Skeletal muscle tissue (tissue), 4 donors: Measurements from ENCODE around the gene SLC47A2. TPM values are rescaled to one million over a fixed set of nuclear protein-coding genes. Genes with fewer than 3 reads are reported as not detected.
A peak's percentile ranks its signal among the peaks of the same experiment; 100 is the strongest.

ENCODE experiments used
- H3K27ac ChIP-seq: one replicate; pipeline ENCODE4 v1.7.0; 2013; ENCODE audit warnings: mild to moderate bottlenecking, low read depth, low read length, inconsistent platforms
- H3K27me3 ChIP-seq, 3 donors: one replicate each; pipeline ENCODE4 v1.7.0; 2013; ENCODE audit warnings: low read length in 3 of 3; ENCODE audit not compliant: control insufficient read depth in 3 of 3, insufficient read depth in 3 of 3
- H3K36me3 ChIP-seq, 3 donors: one replicate each; pipeline ENCODE4 v1.7.0; 2013; ENCODE audit warnings: low read length in 3 of 3; ENCODE audit not compliant: control insufficient read depth in 3 of 3, insufficient read depth in 3 of 3
- H3K4me1 ChIP-seq, 3 donors: one replicate each; pipeline ENCODE4 v1.7.0; 2013; ENCODE audit warnings: low read length in 3 of 3, mild to moderate bottlenecking in 3 of 3; ENCODE audit not compliant: control insufficient read depth in 3 of 3, insufficient read depth in 3 of 3
- H3K4me3 ChIP-seq, 3 donors: one replicate each; pipeline ENCODE4 v1.7.0; 2013; ENCODE audit warnings: low read length in 3 of 3
- H3K9ac ChIP-seq, 3 donors: one replicate each; pipeline ENCODE4 v1.7.0; 2013; ENCODE audit warnings: low read length in 3 of 3, mild to moderate bottlenecking in 3 of 3, moderate library complexity in 2 of 3, low read depth in 1 of 3
- H3K9me3 ChIP-seq, 3 donors: one replicate each; pipeline ENCODE4 v1.7.0; 2013; ENCODE audit warnings: low read length in 3 of 3; ENCODE audit not compliant: control insufficient read depth in 3 of 3
- total RNA-seq: library from RNA; depleted of rRNA; stranded (reverse); fragments of >200 nt; gene quantifications from one replicate; pipeline ENCODE4 v1.2.3, GENCODE V29; 2014
- donor health status: Osteomylitis.

Gene SLC47A2
- total RNA-seq, 1 donor from 2014 or later = not detected

DNA sequence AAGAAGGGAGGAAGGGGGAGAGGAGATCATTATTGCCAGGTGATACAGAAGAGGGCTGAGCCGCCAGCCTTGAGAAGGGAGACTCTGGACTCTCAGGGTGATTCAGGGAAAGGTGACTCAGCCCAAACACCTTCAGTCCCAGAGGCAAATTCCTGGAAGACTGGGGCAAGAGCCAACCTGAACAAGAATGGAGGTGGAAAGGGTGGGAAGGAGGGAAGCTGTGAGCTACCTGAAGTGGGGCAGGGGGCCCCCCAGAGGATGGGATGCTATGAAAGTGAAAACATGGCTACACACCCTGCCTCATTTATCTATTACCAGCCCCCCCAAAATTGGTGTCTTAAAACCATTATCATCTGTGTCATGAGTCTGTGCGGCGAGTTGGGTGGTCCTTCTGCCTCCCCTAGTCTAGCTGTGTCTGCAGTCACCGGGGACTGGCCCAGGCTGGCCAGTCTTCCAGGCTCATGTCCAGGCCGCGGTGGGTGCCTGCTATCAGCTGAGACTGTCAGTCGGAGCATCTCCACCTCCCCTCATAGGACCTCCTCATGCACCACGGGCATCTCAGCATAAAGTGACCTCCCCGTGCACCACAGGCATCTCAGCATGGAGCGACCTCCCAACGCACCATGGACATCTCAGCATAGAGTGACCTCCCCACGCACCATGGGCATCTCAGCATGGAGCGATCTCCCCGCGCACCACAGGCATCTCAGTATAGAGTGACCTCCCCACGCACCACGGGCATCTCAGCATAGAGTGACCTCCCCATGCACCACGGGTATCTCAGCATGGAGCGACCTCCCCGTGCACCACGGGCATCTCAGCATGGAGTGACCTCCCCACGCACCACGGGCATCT lies 3.2 kb upstream of the SLC47A2 start:
- H3K36me3 ChIP-seq = no peaks in the 10 kb centered on the region
- H3K9me3 ChIP-seq = no peaks in the 10 kb centered on the region
- peaks cover 11 to 31% (median 22%) of the 10 kb centered on the region in 3 donors for H3K4me1 ChIP-seq
- H3K4me3 ChIP-seq = no peak overlapping the region
- no peak overlapping the region for H3K9ac ChIP-seq
- no peaks in the 10 kb centered on the region for H3K27me3 ChIP-seq
- H3K27ac ChIP-seq = no peak overlapping the region

DNA sequence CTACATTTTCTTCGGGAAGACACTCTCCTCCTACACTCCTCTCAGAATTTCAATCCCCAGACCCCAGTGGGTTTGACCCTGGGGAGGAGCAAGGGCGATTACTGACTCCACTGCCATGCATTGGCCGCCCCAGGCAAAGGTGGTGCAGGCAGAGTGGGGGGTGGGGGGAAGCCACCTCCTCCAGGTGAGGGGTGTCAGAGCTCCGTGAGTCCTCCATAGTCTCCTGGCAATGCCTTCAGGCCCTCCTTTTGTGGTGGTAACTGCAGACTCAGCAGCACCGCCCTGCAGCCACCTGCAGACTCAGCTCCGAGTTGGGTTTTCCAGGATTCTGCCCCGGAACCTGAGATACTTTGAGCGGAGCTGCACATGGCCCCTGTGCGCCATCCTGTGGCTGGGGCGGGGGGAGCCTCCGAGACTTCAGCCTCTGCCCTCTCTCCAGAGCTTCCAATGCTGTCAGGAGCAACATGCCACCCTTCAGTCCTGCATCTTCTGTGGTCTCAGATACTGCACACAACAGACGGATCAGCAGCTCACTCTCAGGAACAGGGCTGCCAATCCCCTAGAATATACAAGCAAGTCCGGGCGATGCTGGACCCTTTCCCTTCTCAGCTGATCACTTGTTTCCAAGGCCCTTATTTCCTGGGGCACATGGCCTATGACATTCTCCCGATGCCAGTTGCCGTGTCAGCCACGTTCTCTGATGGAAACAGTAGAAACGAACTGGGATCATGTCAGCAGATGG lies 2.4 kb upstream of the SLC47A2 start:
- Histone ChIP-seq H3K4me1 (peaks cover 4 to 23% (median 15%) of the 10 kb centered on the region in 3 donors), H3K9ac (no peak overlapping the region), H3K4me3 (no peak overlapping the region), H3K27me3 (no peaks in the 10 kb centered on the region), H3K27ac (no peak overlapping the region), H3K36me3 (no peaks in the 10 kb centered on the region), H3K9me3 (no peaks in the 10 kb centered on the region)

DNA sequence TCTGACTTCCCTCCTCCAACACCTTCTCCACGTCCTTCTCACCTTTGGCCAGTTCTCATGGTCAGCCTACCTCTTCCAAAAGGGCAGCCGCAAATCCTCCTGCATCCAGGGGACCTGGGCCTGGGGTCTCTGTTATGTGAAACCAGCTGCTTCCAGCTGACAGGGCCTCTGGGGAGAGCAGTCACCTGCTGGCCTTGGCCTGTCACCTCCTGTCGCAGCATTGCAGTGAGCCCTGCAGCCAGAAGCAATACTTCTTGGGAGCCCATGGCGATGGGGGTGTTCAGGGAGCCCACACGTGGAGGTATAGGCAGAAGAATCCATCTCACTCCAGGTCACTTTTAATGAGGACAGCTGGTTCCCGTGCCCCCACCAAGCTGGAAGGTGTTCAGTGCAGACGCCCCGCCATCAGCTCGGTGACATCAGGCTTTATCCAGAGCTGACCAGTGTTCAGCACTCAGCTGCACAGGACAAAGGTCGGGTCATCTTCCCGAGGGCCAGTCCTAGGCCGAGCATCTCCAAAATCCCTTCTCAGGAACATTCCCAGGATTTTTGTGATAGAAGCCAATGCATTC lies 1.7 kb upstream of the SLC47A2 start:
- Histone ChIP-seq H3K27ac (no peak overlapping the region), H3K9ac (no peak overlapping the region), H3K9me3 (no peaks in the 10 kb centered on the region), H3K36me3 (no peaks in the 10 kb centered on the region), H3K4me1 (peaks cover 4 to 23% (median 15%) of the 10 kb centered on the region in 3 donors), H3K4me3 (no peak overlapping the region), H3K27me3 (no peaks in the 10 kb centered on the region)

DNA sequence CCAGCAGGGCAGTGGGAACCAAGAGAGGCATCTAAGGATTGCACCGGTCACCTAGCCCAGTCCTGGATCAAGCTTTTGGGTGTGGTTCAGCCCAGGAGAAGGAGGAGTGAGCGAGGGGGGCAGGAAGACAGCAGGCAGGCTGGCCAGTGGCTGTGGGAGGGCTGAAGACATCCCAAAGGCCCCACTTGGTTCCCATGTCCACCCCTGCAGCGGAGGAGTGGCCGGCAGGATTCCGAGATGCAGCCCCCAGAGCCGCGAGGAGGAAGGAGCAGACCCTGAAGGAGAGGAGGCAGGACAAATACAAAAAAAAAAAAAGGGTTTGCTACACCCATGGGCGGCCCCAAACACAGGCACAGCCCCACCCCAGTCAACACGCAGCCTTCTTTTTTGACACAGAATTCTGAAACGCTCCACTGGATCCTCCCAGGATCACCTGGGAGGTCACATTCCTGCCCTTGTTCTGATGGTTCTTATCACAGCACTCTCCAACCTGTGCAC lies 1.1 kb upstream of the SLC47A2 start:
- Histone ChIP-seq H3K9me3 (no peaks in the 10 kb centered on the region), H3K4me3 (no peak overlapping the region), H3K36me3 (no peaks in the 10 kb centered on the region), H3K9ac (no peak overlapping the region), H3K4me1 (peaks cover 4 to 23% (median 15%) of the 10 kb centered on the region in 3 donors), H3K27ac (no peak overlapping the region), H3K27me3 (no peaks in the 10 kb centered on the region)

DNA sequence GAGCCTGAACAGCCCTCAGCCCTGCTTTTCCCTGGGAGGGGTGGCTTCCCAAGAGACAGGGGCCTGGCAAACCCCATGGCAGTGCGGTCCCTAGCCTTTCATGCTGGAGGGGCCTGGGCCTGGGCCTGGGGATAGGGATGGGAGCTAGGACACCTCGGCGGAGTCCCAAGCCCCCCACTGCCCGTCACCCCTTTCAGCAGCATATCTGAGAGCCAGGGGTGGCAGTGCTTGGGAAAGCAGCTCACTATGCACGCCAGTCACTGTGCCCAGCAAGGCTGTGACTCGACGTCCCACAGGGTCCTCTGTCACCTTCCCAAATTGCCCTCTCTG lies 612 bp upstream of the SLC47A2 start:
- Histone ChIP-seq H3K9me3 (no peaks in the 10 kb centered on the region), H3K27me3 (no peaks in the 10 kb centered on the region), H3K27ac (no peak overlapping the region), H3K4me1 (peaks cover 4 to 23% (median 15%) of the 10 kb centered on the region in 3 donors), H3K36me3 (no peaks in the 10 kb centered on the region), H3K9ac (peak overlapping the region in 1 of 3 donors; percentile 45), H3K4me3 (no peak overlapping the region)

DNA sequence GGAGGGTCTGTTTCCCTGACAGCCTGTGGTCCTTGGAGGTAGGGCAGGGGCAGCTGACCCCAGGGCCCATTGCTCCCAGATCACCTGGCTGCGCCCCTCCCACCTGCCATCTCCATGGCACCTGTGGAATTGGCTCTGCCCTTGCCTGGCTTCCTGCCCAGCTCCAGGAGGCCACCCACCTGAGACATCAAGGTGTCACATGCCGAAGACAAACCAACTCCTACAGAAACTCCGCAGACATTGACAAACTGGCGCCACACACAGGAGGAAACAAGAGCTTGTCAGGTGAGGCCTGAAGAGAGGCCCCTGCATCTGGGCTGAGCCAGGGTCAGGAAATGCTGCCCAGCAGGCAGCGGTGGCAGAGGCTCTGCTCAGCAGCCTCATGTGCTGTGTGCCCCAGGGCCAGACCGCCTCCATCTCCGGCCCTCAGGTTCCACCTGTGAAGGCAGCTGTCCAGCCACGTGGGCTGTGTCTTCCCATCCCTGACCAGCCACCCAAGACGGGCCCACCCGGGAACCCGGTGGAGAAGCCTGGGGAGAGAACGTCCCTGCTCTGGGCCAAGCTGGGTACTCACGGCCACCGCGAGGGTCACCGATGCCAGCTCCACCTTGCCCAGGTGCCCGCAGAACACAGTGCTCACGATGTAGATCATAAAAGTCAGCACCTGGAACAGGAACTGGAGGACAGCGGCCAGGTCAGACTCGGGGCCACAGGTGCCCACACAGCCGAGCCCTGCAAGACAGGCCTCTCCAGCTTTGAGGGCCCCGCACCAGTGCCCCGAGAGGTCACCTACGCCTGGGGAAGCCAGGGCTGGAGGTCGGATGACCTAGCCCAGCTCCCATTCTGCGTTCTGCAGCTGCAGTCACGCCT lies 1.6 kb downstream of the SLC47A2 start:
- Histone ChIP-seq H3K9ac (no peak overlapping the region), H3K36me3 (no peaks in the 10 kb centered on the region), H3K4me3 (no peak overlapping the region), H3K27ac (no peak overlapping the region), H3K9me3 (no peaks in the 10 kb centered on the region), H3K27me3 (no peaks in the 10 kb centered on the region), H3K4me1 (peaks cover 4 to 17% (median 10%) of the 10 kb centered on the region in 3 donors)

DNA sequence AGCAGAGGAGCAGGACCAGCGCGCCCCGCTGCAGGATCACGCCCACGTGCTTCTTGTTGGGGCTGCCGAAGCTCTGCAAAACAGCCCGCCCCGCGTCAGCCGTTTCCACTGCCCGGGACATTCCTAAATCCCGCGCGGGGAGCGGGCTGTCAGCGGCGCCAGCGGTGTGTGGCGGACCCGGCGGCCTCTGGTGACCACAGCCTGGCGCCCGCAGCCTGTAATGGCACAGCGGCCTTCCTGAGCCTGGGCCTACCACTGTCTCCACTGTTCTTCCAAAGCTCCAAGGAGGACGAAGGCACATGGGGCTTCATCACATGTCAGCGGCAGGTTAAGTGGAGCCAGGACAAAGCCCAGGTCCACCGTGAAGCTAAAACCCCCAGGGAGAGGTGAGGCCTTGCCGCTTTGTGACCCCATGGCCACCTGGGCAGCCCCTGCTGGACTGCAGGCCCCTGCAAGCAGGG lies 2.5 kb downstream of the SLC47A2 start:
- no peak overlapping the region for H3K4me3 ChIP-seq
- no peaks in the 10 kb centered on the region for H3K36me3 ChIP-seq
- H3K27me3 ChIP-seq = no peaks in the 10 kb centered on the region
- H3K9ac ChIP-seq = no peak overlapping the region
- H3K9me3 ChIP-seq = no peaks in the 10 kb centered on the region
- H3K27ac ChIP-seq = no peak overlapping the region
- peaks cover 4 to 15% (median 10%) of the 10 kb centered on the region in 3 donors for H3K4me1 ChIP-seq

DNA sequence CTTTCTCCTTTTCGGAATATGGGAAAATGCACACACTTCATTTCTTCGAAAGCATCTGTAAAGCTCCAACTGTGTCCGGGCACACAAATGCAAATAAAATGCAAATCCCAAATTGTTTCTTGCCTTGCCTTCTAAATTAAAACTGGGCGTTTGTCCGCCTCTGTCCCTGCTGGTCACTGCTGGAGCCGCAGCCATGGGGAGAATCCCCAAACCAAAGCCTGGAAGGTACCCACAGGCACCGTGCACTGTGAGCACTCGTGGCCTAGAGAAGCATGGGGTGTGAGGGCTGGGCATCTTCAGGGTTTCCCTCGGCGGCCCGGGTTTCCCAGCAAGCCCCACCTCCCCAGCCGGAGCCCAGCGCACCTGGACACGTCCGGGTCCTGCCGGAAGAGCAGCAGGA lies 2.9 kb downstream of the SLC47A2 start:
- Histone ChIP-seq H3K4me3 (no peak overlapping the region), H3K27ac (no peak overlapping the region), H3K9me3 (no peaks in the 10 kb centered on the region)

DNA sequence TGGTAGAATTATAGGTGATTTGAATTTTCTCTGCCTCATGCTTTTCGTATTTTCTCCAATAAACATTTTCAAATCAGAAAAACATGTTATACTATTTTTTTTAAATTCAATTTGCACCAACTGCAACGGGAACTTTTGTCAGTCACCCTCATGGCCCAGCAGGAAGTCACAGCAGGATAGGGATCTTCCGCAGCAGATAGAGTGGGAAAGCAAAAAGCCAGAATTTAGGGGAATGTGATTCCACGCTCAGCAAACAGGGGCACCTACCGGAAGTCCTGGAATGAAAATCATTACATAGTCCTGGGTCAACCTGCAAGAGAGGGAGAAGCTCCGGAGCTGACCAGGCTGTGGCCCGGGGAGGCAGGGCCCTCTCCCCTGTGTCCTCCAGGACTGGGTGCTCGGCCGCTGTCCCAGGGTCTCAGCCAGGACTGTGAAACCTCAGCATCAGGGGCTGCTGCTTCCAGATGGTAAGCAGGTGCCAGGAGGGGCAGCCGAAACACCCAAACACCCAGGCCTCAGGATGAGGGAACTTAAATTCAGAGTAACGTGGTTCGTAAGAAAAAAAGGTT lies 3.9 kb downstream of the SLC47A2 start:
- no peaks in the 10 kb centered on the region for H3K27me3 ChIP-seq

More for the DNA sequence above, 2.9 kb downstream of the SLC47A2 start:
- H3K27me3 ChIP-seq = no peaks in the 10 kb centered on the region
- no peak overlapping the region for H3K9ac ChIP-seq
- no peaks in the 10 kb centered on the region for H3K36me3 ChIP-seq
- peaks cover 4 to 13% (median 10%) of the 10 kb centered on the region in 3 donors for H3K4me1 ChIP-seq

More for the DNA sequence above, 3.9 kb downstream of the SLC47A2 start:
- no peaks in the 10 kb centered on the region for H3K9me3 ChIP-seq
- no peaks in the 10 kb centered on the region for H3K36me3 ChIP-seq
- no peak overlapping the region for H3K9ac ChIP-seq
- H3K4me3 ChIP-seq = no peak overlapping the region
- H3K4me1 ChIP-seq = peaks cover 4 to 13% (median 10%) of the 10 kb centered on the region in 3 donors
- no peak overlapping the region for H3K27ac ChIP-seq
